ENCODE data around the gene FBXO42.

The FBXO42 gene

DNA sequence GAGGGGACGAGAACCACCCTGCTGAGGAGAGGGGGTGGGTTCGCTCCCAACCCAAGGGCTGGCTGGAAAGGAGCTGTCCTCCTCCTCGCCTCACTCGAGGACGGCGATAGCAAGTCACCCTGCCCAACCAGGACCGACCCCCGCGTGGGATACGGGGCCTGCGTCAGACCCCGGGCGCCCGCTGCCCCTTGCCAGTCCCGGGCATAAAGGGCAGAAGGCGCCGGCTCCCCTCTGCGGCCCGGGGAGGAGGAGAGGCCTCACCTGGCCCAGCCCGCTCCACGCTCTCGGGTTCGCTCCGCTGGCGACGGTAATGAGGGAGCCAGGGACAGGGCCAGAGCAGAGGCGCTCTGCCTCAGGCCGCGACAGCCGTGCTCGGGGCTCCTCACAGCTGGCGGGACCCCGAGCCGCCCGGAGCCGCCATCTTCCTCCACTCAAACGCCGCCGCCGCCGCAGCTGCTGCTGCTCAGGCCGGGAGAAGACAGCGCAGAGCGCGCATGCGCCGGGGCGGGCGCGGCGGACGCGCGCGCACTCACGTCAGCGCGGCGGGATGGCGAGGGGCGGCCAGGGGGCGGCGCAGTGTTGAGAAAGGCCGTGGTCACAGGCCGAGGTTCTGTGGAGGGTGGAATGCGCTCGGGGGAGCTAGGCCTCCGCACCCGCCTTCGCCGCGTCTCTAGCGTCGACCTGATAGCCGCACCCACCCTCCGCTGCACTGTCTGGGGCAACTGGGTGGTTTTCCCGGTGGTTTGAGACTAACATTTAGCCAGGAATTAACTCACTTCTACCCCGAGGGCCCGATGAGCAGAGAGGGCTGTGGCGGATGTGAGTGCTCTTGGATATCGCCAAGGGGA is at the start of gene FBXO42:
Gene FBXO42, minus strand, starts transcription at position 487 of the 848 bp plus-strand sequence. CDS start 37,062 bp downstream, outside the sequence.
- DNase-seq, result peak; percentile 76 to 88

DNA sequence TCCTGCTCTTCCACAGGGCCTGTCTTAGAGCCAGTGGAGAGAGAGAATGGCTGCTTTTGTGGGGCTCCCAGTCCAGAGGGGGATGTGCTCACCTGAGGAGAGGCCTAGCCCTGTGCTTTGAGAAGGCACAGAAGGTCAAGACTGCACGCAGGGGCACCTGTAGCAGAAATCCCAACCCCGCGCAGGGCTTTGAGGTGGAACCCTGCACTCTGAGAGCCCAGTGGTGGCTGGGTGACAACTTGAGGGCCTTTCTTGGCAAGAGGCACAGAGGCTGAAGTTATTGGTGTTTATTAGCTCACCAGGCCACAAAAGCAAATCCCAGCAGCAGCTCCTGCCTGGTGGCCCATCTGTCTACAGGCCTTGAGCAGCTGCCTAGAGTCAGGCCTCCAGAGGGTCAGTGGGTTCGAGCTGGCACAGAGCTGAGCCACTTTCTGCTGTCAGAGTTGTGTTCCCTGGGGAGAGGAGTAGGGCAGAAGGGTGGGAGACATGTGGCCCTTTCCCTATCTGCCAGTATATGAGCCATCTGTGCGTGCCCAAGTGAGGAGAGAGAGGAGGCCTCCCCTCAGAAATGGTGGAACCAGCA is 46.2 kb upstream of the FBXO42 start:
- peak; percentile 92 to 98 for DNase-seq

DNA sequence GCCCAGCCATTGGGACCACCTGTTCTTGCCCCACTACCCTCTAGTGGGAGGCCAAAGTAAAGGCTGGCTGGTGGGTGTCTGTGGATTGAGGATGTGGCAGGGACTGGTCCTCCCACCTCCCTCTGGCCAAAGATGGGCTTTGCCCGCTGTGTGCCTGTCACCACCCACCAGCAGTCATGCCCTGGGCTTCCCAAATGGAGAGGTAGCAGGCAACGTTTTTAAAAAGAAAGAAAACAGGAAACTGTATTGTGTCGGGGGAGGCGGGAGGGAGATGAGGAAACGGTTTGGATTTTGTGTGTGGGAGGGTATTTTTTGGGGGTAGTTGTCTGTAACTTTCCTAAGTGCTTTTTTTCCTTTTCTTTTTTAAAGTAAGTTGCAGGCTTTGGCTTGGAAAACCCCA is 44.8 kb upstream of the FBXO42 start:
- no peak for DNase-seq

DNA sequence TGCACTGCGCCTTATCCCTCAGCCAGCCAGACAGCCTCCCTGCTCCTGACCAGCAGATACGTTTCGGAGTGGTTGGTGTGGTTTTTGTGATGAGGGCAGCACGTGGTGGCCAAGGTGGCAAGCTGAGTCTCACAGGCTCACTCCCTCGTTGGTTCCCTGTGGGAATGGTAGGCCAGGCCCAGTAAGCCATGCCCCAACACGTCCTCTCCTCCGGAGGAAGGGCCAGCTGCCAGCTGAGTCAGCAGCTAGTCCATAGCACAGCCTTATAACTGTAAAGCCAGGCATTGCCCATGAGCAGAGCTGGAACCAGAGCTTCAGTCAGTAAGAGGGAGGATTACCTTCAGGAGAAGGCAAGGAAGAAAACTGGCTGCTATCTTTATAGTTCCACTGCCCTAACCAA is 44.3 kb upstream of the FBXO42 start:
- peak; percentile 3 to 38 for DNase-seq

DNA sequence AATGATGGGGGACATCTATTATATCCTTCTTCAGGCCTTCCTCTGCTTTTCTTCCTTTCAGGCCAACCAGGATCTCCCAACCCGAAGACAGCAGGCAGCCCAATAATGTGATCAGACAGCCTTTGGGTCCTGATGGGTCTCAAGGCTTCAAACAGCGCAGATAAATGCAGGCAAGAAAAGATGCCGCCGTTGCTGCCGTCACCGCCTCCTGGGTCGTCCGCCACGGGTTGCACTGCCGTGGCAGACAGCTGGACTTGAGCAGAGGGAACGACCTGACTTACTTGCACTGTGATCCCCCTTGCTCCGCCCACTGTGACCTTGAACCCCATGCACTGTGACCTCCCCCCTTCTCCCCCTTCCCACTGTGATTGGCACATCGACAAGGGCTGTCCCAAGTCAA is 42.7 kb upstream of the FBXO42 start:
- no peak for DNase-seq

DNA sequence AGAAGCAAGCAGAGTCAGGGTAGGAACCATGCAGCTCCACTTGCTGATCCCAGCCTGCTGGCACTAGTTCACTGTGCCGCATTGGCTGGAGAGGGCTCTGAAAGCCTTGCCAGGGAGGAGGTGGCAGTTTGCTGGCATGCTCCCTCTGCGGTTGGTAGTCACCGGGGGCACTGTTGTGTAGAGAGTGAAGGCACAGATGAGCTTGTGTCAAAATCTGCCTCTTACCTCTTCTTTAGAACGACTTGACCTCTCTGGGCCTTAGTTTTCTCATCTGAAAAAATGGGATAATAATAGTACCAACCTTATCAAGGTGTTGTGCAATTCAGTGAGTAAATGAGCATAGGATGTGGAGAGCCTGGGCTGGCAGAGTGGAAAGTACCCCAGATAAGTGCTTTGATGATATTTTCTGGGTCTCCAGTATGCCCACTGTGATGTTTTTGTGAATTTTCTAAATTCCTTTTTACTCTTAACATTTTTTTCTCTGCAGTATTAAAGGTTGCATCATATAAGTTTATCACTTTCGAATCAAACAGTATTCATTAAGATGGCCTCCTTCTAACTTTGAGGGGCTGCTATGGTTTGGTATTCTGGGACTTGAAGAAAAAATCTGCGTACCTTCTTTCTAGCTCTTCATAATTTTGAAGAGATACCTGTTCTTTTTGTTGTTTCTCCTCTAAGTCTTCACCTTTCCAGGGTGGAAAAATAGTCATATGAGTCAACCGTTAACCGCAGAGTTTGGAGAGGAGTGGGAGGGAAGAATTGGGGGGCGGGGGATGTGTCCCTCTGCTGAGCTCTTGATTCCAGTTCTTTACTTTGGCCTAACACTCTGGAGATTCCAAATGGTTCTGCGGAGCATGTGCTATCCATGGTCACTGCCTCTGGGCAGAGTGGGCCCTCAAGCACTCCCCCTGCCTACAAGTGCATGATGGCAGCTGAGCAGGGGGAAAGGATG is 41.6 kb upstream of the FBXO42 start:
- DNase-seq, result no peak

DNA sequence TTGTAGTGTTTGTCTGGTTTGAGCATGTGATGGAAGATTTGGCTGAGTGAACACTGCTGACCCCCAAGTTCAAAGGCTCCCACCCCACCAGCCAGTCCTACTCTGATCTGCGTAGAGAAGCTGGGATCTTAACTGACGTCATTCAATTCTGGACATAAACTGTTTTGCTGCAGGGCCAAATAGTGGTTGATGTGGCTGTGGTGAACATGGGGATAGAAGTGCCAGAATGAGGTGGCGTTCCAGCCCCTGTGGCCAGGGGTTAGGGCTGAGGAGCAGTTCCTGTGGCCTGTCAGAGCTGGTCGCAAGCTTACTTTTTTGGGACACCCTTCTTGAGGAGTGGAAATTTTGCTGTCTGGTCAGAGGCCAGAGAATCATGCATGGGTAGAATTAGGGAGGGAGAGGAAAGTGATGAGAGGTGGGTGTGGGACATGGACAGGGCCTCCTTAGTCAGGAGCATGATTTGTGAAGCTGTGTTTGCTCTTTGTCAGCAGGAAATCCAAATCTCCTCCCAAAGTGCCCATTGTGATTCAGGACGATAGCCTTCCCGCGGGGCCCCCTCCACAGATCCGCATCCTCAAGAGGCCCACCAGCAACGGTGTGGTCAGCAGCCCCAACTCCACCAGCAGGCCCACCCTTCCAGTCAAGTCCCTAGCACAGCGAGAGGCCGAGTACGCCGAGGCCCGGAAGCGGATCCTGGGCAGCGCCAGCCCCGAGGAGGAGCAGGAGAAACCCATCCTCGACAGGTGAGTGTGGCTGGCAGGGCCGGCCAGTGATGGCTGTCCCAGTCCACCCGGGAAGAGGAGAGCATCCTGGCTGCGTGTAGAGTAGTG is 40.7 kb upstream of the FBXO42 start:
- DNase-seq, result no peak

DNA sequence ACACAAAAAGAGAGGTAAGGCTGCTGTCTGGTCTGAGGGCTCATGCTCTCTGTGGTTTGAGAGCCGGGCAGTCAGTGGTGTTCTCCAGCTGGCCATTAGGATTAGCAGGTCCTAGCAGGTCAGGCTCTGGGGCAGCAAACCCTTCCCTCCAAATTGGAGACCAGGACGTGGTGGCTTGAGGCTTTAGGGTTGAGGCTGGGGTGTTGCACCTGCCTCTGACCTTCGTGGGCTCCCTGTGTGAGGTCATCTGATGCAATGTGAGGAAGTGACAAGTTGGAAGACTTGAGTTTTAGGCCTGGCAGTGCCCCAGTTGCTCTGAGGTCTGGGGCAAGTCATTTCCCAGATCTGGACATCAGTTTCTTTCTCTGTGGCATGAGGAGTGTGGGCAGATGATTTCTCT is 39.1 kb upstream of the FBXO42 start:
- no peak for DNase-seq

DNA sequence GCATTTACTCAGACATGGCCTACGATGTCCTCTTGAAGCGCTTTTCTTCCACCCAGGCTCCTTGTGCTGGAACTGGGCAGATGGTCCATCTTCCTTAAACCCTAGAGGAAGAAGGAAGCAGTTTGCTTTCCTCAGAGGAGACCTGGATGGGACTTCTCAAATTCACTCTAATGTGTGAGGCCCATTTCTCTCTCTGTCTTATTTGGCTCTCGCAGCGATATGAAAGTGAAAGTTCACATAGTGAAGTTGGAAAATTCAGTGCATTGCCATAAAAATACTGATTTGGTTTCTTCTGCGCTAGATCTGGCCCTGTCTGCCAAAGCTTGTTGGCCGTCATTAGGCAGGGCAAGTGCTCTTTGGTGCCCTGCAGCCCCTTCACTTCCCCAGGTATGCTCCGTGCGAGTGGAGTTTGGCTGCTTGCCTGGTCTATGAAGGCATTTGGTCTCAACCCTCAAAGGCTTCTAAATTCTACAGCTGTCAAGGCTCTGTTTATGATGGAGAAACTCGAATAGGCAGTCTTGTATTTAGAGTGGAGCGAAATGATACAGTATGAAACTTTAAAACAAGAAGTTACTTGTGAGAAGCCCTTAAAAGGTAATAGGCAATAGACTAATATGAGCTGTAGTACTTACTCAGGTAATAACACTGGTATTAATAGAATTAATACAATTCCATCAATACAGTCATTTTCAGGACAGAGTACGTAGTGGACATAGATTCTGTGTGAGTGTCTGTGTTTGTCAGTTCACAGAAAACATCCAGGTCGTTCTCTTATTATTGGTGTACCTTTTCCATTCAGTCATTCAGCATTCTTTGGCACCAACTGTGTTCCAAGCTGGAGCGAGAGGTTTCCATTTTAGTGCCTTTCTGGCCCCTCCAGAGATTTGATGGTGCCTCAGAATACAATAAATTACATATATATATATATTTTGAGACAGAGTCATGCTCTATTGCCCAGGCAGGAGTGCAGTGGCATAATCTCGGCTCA is 35.2 kb upstream of the FBXO42 start:
- no peak for DNase-seq

DNA sequence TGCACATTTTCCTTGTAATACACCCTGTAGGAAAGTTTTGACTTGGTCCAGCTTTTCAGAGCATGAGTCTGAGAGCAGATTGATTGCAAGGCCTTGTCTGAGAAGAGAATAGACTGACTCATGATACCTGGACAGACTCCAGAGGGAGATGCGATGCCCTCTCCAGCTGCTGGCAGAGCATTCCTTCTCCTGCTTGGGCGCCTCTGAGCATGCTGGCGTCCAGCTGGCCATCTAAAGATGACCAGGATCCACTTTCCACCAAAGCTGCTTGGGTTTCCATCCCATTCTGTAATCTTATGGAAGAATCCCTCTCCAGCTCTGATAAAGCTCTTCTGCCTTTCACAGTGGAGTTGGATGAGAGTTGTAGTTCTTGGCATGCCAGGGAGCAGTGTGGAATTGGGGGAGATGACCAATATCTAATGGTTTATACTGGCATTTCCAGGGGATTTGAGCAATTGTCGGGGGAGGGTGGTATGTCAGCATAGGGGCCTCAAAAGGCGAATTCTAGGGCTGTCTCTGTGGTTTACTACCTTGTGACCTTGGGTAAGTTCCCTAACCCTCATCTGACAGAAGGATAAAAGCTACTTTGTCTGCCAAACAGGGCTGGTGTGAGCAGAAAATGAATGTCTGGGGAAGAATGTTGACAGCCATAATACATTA is 34.3 kb upstream of the FBXO42 start:
- DNase-seq, result no peak

DNA sequence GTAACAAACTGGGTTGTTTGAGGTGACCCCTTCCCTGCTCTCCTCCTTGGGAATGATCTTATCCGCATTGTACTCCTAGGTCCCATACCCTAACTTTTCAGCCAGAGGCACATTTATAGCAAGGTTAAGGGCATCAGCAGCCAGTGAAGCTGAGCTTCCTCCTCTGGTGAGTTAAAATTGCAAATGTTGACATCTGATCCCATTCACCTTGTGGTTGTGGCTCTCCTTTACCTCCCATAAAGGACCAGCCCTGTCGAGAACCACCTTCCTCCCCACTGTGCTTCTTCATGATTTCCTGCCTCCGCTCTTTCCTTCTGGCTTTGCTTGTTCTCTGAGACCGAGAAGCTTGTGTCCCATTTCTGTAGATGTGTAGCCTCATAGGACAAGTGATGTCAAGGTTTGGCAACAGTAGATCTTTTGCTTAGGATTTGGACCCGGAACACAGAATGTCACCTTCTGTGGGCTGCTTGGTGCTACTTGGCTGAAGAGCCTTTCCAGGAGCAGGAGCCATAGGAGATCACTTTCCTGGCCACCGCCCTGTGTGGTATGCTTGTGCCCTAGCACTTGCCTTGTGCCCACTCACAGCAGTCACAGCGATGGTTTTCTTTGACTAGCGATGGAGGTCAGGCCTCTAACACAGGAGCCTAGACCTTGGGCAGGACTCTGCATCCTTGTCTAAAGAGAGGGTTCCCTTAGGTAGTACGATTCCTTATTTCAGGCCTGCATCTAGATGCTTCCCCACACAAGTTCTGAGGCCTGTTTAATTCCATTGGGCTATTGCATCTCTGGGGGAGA is 33.6 kb upstream of the FBXO42 start:
- DNase-seq, result no peak

DNA sequence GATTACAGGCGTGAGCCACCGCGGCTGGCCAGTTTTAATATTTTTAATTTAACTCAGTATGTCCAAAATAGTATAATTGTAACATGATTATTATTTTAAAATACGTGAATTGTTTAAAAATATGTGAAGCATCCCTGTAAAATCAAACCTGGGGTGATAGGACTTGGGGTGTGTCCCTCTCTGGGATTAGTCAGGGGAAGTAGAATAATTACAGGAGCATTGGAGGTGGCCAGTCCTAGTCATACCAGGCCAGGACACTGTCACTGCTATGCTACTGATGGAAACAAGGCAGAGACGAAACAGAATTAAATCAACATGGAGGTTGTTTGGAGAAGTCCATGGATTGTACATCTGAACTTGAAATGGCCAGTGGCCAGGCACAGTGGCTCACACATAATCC is 31.6 kb upstream of the FBXO42 start:
- DNase-seq, result no peak

DNA sequence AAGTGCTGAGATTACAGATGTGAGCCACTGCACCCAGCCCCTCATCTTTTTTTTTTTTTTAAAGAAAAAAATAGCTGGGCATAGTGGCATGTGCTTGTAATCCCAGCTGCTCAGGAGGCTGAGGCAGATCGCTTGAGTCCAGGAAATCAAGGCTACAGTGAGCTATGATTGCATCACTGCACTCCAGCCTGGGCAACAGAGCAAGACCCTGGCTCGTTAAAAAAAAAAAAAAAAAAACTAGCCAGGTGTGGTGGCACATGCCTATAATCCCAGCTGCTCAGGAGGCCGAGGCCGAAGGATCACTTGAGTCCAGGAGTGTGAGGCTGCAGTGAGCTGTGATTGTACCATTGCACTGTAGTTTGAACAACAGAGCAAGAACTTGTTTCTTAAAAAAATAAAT is 28.6 kb upstream of the FBXO42 start:
- no peak for DNase-seq

DNA sequence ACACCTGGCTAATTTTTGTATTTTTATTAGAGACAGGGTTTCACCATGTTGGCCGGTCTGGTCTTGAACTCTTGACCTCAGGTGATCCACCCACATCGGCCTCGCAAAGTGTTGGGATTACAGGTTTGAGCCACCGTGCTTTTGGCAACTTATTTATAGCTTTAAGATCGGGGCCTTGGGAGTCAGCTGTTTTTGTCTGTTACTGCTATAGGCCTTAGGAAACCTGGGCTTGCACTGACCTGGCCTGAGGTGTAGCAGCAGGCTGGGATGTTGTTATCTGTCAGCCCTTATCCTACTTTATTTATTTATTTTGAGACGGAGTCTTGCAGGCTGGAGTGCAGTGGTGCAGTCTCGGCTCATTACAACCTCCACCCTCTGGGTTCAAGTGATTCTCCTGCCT is 26.2 kb upstream of the FBXO42 start:
- DNase-seq, result no peak

DNA sequence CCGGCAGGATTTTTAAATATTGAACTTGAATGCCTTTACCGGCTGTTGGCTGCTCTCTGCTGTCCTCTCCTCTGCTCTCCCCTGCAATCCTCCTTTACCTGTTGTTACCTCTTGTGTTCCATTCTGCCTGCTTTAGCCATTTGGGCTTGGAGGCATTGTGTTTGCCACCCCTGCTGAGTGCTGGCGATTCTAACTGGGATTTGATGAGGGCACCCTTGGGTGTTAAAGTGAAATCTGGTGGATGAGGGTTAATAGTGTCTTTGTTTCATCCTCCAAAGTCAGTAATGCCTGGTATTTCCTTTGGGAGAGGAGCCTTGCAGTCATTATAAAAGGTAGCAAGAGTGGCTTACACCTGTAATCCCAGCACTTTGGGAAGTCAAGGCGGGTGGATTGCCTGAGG is 24.7 kb upstream of the FBXO42 start:
- no peak for DNase-seq

DNA sequence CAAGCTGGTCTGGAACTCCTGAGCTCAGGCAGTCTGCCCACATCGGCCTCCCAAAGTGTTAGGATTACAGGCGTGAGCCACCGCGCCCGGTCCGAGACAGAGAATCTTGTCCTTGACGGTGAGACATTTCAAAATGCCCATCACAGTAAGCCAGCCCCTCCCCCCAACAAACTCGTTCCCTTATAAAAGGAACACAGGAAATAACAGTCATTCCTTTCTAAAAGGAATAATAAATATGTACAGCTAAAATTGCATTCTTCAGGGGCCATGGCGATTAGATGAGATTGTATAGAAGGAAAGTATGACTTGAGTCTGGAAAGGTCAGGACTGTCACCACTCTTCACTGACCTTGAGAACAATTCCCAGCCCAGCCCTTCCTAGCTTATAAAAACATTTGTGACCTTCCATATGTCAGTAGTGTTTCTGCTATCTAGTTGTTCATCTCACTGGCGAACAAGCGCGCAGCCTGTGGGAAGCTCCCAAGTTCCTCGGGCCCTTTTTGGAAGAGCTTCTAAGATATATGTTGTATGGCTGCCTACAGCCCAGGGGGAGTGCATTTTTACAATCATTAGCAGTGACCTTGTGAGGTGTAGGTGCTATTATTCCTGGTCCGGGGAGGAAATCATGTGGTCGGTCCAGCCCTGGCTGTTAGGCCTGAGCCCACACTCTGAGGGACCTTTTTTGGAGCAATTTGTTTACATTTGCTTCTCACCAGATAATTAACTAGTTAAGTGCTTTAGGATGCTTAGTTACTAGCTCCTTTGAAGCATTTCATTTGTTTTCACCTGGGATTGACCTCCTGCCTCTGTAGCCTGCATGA is 23.5 kb upstream of the FBXO42 start:
- no peak for DNase-seq

DNA sequence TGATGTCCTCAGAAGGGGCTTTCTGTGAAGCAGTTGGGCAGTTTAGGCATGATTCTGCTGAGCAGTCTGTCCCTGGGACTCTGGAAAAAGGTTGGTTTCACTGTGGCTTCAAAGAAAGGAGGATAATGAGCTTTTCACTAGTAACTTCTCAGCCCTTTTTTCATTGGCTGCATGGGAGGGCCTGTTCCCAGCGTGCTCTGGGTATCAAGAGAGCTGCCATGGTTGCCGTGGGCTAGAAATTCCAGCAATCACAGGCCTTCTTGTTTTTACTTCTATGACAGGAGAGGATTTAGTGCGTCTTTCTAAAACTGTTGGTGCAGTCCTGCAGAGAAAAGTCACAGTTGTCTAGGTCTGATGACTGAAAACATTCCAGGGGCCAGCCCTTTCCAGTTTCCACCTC is 22.0 kb upstream of the FBXO42 start:
- no peak for DNase-seq

DNA sequence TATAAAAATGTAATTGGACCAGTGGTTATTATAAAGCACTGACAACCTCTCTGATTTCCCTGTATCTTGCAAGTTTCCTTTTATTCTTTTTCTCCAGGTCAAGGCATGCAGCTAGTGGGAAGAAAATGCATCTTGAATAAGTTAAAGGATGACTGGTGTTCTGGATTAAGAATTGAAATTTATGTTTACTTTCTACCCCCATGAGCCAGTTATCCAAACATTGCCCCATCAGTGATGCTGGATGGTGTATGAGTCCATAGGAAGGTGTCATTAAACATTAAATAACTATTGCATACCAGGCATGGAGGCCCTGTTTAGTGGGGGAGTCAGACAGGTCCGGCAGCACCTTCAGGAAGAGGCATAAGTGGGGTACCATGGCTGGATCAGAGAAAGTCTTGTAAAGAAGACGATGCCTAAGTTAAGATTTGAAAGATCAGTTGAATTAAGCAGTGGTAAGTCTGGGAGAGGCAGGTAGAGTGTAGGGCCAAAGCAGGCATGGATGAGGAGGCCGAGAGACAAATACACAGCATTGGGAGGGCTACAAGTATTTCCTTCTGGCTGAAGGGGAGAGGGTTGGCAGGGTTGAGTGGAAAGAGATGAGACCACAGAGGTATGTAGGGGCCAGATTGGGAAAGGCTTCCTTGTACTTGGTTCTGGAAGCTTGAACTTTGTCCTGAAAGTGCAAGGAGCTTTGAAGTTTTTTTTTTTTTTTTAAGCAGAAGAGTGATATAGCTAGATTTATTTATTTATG is 20.4 kb upstream of the FBXO42 start:
- no peak for DNase-seq
